ENCODE measurements around the gene ATE1.
"Not testable (repeated sequence)": the region's sequence is repeated elsewhere in the genome, so short reads cannot be mapped to it uniquely, and the experiment has no call there.

The ATE1 gene

DNA sequence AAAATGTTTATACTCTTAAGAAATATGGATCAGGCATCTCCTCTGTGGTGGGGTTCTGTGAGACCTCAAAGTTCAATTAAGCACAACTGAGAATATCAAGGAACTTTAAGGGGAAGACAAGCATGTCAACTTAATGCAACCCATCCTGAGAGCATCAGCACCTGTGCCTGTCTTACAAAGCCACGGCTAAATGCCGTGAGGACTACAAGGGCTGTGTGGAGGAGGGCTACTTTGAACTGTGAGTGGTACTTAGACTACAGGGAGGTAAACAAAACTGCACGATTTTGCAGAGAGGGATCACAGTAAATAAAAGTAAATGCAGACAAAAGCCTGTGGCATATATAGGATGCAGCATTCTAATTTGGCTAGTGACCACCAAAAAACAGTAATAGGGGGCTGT is 139.1 kb downstream of the ATE1 start:
- no peak for DNase-seq (ENCODE audit: low read depth in 2 of 2)

DNA sequence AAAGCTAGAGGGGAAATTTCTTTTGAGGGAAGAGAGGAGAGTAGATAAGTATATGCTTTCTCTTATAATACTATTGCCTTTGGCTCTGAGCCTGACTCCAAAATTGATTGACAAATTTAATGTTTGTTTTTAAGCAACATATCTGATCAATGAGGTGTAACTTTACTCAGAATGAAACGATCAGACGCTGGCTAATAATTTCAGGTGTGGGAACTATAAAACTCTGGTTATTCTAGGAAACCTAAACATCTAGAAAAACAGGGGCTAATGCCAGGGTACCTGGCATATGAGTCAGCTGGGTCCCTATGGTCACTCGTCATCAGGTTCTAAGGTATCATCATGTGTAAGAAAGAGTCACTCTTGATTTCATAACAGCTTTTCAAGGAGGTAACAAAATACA is 139.7 kb downstream of the ATE1 start:
- no peak for DNase-seq (ENCODE audit: low read depth in 2 of 2)

DNA sequence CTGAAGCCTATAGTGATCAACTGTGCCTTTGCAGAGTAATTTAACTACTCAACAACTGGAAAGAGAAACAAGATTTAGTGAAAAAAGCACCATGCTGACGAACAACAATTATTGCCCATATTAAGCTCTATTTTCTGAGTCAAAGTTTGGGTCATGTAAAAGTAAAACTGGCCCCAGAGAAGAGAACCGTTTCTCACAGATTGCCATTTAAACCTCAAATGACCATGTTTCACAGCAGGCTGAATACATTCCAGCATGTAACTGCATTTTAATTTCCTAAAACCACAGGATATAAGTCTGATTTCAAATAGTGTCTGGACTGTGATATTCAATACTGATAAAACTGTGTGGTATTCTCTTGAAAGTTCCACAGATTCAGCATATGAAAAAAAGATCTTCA is 140.7 kb downstream of the ATE1 start:
- DNase-seq (ENCODE audit: low read depth in 2 of 2), result no peak

DNA sequence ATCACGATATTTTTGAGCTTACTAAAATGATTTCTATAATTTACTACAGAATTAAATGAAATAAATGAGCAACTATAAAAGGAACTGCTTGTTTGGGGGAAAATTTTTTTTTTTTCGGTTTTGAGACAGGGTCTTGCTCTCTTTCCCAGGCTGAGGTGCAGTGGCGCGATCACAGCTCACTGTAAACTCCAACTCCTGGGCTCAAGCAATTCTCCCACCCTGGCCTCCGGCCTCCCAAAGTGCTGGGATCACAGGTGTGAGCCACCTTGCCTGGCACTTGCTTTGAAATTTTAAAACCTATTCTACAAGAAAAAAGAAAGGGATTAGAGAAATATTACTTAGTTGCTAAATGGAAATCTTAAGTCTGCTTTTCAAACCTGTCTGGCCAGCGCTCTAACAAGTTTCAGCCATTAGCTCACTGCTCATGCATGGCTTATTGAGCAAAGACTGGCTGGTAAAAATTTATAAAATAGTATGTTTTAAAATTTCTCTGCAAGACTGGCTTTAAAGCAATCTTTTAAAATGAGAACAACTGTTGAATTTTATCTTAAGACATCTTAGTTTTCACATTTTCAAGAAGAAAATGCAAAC is 144.0 kb downstream of the ATE1 start:
- DNase-seq (ENCODE audit: low read depth in 2 of 2), result no peak

DNA sequence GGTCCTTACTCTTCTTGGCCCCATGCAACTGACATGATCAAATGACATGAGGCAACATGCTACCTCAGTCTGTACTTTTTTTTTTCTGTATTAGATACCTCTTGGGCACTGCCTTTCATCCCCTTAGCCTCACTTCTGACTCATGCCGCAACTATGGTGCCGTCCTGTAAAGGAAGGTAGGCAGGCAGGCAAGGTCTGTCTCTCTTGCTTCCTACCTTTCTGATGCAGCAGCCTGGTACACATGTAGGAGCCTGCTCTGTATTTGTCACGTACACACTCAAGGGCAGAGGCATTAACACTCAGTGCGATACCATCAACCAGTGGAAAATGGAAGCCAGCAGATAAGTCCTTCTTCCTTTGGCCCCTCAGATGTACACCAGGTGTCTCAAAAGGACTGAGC is 146.7 kb downstream of the ATE1 start:
- no peak for DNase-seq (ENCODE audit: low read depth in 2 of 2)

DNA sequence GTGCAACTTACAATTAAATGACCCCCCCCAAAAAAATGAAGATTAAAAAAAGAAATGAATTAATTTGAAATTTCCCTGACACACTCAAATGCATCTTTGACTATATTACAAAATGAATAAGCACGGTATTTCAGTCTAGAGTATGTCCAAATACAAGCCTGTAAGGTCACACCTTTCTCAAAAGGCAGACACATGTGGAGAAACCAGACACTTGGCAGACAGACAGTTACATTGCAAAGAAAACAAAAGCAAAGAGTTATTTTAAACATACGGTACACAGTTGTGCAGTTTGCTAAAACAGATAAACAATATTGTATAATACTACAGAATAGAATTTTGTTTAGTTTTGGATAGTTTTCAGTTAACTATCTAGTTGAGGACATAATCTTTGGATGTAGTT is 153.0 kb downstream of the ATE1 start:
- DNase-seq (ENCODE audit: low read depth in 2 of 2), result no peak

DNA sequence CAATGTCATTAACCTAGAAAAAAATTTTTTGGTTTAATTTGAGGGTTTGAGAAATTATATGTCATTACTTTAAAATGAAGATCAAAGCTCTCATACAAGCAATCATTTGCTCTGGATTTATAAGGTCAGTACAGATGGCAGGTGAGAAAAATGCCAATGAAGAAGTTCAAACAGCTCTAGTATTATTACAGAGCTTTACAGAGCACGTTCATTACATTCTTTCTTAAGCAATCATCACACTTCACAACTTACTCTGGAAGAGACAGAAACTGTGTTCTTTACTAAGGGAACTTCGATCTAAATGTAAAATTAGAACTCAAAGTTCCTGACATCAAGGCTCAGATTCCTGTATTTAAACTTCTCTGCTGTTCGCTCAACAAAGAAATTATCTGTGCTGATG is 153.4 kb downstream of the ATE1 start:
- DNase-seq (ENCODE audit: low read depth in 2 of 2), result no peak

DNA sequence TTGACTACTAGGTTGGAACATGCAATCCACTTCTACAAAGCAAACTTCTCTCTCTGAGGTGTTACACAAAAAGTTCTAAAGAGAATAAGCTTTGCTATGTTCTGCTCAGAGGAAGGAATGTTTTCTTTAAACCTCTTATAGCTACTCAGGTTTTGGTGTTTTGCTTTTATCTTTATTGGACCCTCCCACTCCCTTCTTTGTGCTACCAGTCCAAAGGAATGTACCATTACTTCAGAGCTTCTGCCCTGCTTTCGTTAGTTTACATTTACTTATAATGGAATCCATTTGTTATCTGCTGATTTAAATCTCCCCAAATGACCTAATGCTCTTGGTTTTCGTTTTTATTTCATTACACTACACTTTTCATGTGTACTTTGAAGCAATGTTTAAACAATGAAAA is 154.9 kb downstream of the ATE1 start:
- DNase-seq (ENCODE audit: low read depth in 2 of 2), result no peak

DNA sequence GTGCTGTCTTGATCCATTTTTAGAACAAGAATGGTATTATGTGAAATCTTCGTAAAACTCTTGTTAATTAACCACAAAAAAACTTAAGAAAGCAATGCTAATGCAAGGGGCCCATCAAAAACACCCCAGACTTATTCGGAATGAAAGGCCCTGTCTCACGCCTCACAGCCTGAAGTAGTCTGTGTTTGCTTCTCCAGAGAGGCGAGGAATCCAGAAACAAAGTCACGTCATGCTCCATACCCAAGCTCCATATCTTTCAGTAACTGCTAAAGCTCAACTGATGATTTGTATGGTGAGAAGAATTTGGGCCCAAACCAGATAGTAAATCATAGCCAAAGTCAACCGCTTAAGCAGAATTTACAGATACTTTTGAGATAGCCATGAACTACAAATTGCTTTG is 155.4 kb downstream of the ATE1 start:
- no peak for DNase-seq (ENCODE audit: low read depth in 2 of 2)

DNA sequence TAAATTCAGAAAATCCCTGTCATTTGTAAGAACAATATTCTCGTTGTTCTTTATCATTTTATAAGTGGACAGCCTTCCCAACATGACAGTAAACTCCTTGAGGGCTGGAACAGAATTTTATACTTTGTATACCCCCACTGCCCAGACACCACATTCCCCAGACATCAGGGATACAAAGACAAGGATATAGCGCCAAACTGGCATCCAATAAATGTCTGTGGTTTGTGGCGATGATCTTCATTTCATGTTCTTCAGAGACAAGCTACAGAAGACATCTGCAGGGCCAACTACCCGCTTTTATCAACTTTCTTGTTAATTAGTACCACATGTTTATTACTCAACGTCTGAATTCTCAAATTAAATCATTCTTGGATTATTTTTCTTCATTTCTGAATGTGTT is 155.9 kb downstream of the ATE1 start:
- no peak for DNase-seq (ENCODE audit: low read depth in 2 of 2)

DNA sequence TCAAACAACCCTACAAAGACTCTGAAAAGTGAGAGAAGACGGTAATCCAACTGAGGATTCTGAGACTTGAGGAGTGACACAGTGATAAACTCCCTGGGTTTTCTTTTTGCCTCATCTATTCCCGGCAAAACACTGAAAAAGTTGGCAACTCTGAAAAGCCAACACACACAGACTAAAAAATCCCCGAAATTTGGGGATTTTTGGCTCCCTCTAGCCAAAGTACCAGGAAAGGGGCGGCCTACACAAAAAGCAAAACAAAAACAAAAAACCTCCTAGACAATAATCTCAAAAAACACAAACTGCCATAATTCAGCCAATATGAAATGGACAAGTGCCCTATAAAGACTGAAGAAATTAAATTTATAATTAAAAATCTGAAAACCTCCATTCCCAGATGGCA is 161.4 kb downstream of the ATE1 start:
- no peak for DNase-seq (ENCODE audit: low read depth in 2 of 2)

DNA sequence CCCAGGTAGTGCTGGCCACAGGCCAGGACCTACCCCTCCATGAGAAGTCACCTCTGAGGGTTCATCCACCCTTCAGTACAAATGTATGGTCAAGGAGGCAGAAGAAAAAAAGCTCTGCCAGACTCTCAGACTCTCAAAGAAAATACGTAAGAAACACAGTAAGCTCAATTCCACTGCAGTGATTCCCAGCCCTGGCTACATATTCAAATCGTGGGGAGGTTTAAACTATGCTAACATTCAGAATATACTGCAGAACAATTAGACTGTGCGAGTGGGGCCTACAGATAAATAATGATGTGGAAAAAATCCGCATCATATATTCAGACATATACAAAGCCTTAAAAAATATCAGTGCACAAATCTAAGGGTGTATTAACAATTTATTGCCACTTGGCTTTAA is 162.6 kb downstream of the ATE1 start:
- DNase-seq (ENCODE audit: low read depth in 2 of 2), result no peak

DNA sequence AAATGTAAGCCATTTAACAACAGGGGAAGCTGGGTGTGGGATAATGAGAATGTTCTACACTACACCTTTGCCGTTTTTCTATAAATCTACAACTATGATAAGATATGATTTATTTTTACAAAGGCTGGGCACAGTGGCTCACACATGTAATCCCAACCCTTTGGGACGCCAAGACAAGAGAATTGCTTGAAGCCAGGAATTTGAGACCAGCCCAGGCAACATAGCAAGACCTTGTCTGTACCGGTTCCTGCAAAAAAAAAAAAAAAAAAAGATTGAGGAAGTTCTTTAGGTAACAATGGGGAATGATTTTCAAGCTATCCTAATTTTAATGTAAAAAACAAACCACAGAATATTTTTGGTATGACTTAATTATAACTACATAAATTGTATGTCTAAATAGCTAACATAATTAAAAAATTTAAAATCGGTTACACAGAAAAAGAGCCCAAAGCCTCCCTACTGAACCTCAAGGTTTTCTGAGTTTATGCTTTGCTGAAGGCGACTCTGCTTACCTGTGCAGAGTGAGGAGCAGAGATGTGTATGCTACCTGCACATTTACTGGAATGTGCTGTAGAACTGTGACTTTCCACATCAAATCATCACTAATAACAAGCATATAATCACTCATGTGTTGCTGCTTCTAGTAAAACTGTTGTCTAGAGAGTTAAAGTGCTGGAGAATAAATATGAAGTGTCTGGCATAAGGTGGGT is 163.4 kb downstream of the ATE1 start:
- no peak for DNase-seq (ENCODE audit: low read depth in 2 of 2)

DNA sequence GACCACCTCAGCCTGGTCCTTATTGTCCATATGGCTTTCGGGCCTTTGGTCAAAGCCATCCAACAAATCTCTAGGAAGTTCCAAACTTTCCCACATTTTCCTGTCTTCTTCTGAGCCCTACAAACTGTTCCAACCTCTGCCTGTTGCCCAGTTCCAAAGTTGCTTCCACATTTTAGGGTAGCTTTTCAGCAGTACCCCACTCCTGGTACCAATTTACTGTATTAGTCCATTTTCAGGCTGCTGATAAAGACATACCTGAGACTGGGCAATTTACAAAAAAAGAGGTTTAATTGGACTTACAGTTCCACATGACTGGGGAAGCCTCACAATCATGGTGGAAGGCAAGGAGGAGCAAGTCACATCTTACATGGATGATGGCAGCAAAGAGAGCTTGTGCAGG is 170.6 kb downstream of the ATE1 start:
- DNase-seq (ENCODE audit: low read depth in 2 of 2), result not testable (repeated sequence)

DNA sequence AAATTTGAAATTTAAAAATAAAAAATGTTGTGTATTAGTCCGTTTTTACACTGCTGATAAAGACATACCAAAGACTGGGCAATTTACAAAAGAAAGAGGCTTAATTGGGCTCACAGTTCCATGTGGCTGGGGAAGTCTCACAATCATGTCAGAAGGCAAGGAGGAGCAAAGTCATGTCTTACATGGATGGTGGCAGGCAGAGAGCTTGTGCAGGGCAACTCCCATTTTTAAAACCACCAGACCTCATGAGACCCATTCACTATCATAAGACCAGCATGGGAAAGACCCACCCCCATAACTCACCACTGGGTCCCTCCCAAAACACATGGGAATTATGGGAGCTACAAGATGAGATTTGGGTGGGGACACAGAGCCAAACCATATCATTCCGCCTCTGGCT is 172.3 kb downstream of the ATE1 start:
- not testable (repeated sequence) for DNase-seq (ENCODE audit: low read depth in 2 of 2)

DNA sequence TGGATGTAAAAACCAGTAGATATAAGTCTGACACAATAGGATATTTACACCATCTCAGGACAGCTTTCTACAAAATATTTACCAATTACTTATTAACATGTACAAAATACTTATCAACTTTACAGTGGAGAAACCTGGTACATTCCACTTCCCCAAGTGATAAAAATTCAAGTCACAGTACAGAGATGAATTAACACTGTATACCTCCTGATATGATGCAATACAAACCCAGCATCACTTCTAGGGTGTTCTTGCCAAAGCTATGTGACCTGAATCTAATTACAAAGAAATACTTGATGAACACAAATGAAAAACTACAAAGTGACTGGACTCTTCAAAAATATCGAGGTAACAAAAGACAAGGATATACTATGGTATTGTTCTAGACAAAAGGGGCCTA is 173.2 kb downstream of the ATE1 start:
- no peak for DNase-seq (ENCODE audit: low read depth in 2 of 2)

DNA sequence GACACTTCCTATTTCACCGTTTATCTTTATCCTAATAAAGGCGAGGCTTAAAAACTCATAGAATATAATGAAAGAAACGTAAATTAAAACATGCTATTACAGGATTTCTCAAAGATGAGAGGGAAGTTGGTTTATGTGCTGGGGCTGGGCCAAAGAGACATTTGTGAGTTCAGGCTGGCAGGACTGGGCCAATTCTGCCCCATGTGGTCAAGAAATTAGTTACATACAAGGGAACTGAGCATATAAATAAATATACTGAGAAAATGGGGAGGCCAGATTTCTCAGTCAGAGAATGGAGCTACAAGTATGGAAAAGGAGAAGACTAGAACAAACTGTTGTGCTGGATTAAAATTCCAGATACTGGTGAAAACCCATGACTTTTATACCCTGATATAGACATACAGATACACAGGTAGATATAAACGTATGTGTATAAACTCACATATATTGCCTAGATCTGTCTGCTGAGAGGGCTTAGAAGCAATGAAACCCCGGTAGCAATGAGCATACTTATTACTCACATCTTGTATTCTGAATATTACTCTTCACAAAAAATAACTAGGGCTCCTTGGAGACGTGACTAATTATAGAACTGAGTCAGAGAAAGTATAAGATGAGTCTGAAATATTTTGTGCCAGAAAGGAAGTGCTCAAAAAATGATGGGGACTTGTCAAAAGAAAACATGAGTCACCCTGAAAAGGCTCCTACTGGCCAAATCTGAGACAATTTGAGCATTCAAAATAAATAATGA is 173.9 kb downstream of the ATE1 start:
- no peak for DNase-seq (ENCODE audit: low read depth in 2 of 2)

DNA sequence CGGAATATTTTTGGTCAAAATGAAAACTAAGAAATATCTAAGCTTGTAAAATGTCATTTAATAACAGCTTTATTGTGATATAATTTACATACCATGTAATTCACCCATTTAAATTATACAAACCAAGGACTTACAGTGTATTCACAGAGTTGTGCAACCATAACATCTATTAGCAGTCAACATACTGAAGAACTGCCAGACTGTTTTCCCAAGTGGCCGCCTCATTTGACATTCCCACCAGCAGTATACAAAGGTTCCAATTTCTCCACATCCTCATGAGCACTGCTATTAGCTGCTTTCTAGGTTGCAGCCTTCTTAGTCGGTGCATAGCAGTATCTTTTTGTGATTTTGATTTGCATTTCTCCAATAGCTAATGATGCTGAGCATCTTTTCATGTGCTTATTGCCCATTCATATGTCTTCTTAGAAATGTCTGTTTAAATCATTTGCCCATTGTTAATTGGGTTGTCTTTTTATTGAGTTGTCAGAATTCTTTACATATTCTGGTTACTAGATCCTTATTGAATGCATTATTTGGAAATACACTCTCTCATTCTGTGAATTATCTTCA is 176.6 kb downstream of the ATE1 start:
- no peak for DNase-seq (ENCODE audit: low read depth in 2 of 2)

DNA sequence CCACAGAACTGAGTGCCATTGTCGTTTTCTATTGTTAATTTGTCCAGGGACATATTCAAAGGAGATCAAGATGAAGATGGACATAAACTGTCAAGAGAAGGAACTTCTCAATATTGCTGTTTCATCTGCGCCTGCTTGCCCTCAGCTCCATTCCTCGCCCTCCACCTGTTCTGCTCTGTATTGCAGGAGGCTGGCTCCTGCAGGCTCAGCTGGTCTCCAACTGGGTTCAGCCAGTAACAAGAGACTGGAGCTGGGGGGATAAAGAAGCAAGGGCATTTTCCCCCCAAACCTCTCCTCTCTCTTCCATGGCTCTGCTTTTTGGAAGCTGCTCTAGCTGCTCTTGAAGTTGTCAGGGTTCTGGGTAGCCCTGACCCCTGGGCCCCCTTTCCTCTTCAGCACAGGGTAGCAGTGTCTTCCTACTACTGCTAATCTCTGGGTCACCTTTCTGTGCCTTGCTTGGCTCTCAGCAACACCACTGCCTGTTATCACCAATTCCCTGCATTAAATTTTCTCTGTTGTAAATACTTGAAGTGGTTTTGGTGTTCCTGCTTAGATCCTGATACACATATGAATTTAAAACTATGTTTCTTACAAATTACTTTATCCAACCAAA is 180.6 kb downstream of the ATE1 start:
- no peak for DNase-seq (ENCODE audit: low read depth in 2 of 2)

DNA sequence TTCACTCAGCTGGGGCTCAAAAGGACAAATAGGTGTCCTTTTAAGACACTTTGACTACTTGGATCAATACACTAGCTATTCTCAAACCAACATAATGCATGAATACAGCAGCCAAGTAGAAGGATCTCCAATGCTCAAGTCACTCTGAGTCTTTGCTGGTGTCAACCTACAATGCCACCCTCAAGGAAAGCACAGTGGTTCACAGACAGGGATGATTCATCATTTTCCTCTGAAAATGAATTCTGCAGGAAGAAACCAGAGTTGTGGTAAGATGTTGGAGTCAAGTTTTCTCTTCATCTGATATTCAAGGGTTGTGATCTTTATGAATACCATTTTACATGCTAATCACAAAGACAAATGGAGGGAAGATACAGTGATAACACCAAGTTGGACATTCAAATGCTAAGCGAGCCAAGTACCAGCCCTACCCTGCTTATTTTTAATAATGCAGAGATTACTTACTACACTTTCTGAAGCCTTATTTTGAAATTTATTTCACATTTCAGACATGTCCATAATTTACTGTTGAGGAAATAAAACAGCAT is 186.5 kb downstream of the ATE1 start:
- DNase-seq (ENCODE audit: low read depth in 2 of 2), result no peak

DNA sequence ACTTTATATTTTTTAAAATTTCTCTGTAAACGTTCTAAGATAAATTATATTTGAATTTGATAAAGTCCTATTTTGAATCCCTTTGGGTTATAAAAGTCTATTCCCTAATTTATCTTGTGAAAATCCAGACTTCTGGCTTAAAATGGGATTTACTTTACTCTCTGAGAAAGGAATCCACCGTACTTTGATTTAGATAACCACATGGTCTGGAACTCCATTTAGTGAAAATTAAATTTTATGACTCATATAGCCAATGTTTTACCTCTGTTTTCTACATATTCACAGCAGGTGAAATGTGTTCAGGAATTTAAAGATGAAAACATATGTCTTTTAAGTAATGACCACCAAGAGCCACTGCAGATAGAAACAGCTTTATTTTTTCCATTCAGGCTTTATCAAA is 187.8 kb downstream of the ATE1 start:
- DNase-seq (ENCODE audit: low read depth in 2 of 2), result no peak

DNA sequence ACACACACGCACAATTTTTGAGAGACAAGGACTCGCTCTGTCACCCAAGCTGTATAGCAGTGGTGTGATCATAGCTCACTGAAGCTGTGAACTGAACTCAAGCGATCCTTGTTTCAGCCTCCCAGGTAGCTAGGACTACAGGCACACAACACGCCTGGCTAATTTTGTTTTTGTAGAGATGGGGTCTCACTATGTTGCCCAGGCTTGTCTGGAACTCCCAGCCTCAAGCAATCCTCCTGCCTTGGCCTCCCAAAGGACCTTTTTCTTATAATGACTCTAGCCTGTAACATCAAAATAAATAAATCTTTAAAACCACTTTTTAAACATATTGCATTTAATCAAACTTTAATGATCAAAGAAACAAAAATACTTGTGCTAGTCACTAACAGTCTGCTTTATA is 188.7 kb downstream of the ATE1 start:
- DNase-seq (ENCODE audit: low read depth in 2 of 2), result no peak
